Mammary epithelial cell (primary cell): ENCODE data around the gene CNPY4.

Experiments
- EZH2 ChIP-seq: IDR thresholded peaks from 2 replicates; pipeline ENCODE4 v1.6.1; 2012; ENCODE audit warnings: low read length, inconsistent platforms, borderline replicate concordance
- TF ChIP-seq, protein P1 (sequence below), 2 donors: IDR thresholded peaks in 1 of 2; conservative IDR thresholded peaks in 1 of 2; 2 replicates each; pipeline ENCODE4 v1.5.1; 2011 to 2012; ENCODE audit warnings: inconsistent platforms in 2 of 2, low read length in 2 of 2, mild to moderate bottlenecking in 2 of 2, control low read depth in 1 of 2, low read depth in 1 of 2; ENCODE audit not compliant: insufficient read depth in 1 of 2; ENCODE audit errors: extremely low read depth in 1 of 2

DNA sequence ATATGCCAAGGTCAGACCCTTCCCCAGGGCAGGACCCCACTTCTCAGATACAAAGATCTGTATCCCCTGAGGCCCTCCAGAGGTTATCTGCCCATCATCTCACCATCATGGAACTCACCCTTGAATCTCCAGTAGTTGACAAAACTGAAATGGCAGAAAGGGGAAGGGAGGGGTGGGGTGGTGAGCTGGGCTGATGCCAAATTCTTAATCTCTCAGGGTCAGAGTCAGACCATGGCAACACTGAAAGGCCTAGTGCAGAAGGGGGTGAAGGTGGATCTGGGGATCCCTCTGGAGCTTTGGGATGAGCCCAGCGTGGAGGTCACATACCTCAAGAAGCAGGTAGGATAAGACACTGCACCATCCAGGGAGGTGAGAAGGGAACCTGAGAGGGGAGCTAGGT, 3.1 kb downstream of the CNPY4 start:
- TF ChIP-seq, protein P1, sequence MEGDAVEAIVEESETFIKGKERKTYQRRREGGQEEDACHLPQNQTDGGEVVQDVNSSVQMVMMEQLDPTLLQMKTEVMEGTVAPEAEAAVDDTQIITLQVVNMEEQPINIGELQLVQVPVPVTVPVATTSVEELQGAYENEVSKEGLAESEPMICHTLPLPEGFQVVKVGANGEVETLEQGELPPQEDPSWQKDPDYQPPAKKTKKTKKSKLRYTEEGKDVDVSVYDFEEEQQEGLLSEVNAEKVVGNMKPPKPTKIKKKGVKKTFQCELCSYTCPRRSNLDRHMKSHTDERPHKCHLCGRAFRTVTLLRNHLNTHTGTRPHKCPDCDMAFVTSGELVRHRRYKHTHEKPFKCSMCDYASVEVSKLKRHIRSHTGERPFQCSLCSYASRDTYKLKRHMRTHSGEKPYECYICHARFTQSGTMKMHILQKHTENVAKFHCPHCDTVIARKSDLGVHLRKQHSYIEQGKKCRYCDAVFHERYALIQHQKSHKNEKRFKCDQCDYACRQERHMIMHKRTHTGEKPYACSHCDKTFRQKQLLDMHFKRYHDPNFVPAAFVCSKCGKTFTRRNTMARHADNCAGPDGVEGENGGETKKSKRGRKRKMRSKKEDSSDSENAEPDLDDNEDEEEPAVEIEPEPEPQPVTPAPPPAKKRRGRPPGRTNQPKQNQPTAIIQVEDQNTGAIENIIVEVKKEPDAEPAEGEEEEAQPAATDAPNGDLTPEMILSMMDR (conservative IDR thresholded peaks at IDR 0.05 in 1 of 2, IDR thresholded peaks at IDR 0.05 in 1 of 2; ENCODE audit: extremely low read depth in 1 of 2, insufficient read depth in 1 of 2, low read depth in 1 of 2, low read length in 2 of 2) = no peak
- TF ChIP-seq EZH2 = no peak
